ENCODE data around the gene SPINDOC.
"Not testable (repeated sequence)": the region's sequence is repeated elsewhere in the genome, so short reads cannot be mapped to it uniquely, and the experiment has no call there.

The SPINDOC gene

DNA sequence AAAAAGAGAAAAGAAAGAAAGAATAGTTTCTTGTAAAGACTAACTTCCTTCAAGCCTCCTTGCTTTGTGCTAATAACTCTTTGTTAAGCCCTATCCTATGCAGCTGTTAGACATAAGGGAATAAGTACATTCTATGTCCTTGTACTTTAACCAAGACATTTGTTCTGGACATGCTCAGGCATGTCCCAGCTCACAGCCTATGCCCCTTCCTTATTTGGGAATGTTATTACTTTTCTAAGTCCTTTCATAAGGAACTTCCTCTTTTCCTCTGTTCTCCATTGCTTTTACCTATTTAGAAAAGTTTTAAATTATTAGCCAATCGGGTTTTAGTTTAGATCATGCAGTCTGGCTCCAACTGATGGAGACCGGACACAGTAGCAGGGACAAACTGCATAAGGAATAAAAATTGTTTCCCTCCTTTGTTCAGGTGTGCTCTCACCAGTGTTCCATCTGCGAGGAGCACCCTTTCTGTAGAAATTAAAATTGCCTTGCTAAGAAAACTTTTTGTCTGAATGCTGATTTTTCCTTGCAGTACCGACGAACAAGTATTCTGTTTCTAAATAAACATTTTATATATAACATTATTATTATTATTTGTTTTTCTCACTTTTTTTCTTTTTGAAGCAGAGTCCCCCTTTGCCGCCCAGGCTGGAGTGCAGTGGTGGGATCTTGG is 21.6 kb upstream of the SPINDOC start:
- no peak for DNase-seq

DNA sequence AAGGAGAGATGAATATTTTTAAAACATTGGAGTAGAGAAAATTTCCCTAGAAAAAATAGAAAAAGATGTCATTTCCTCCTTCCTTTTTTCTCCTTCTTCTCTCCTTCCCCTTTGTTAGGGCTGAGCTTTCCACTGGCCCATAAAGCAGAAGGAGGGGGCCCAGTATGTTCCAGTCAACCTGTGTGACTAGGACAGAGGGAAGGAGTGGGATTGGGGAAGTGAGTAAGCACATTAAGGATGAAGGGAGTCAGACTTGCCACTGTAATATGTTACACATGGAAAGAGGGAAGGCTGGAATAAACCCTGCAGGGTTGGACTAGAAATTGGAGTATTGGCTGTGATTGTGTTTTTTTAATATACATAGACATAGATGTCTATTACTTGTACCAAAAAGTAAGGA is 20.1 kb upstream of the SPINDOC start:
- DNase-seq: no peak

DNA sequence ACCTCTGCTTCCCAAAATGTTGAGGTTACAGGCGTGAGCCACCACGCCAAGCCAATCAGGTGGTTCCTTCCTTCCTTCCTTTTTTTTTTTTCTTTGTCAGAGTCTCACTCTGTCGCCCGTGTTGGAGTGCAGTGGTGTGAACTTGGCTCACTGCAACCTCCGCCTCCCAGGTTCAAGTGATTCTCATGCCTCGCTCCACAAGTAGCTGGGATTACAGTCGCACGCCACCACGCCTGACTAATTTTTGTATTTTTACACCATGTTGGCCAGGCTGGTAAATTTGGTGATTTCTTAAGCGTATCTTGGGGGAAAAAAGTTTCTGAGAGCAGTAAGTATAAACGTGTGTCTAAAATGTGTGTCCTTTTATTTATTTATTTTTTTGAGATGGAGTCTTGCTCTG is 18.2 kb upstream of the SPINDOC start:
- no peak for DNase-seq

DNA sequence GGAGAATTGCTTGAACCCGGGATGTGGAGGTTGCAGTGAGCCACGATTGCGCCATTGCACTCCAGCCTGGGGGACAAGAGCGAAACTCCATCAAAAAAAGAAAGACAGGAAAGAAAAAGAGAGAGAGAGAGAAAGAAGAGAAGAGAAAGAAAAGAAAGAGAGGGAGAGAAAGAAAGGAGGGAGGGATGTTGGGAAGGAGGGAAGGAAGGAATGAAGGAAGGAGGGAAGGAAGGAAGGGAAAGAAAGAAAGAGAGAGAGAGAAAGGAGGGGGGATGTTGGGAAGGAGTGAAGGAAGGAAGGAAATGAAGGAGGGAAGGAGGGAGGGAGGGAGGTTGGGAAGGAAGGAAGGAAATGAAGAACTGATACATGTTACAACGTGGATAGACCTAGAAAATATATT is 12.3 kb upstream of the SPINDOC start:
- no peak for DNase-seq

DNA sequence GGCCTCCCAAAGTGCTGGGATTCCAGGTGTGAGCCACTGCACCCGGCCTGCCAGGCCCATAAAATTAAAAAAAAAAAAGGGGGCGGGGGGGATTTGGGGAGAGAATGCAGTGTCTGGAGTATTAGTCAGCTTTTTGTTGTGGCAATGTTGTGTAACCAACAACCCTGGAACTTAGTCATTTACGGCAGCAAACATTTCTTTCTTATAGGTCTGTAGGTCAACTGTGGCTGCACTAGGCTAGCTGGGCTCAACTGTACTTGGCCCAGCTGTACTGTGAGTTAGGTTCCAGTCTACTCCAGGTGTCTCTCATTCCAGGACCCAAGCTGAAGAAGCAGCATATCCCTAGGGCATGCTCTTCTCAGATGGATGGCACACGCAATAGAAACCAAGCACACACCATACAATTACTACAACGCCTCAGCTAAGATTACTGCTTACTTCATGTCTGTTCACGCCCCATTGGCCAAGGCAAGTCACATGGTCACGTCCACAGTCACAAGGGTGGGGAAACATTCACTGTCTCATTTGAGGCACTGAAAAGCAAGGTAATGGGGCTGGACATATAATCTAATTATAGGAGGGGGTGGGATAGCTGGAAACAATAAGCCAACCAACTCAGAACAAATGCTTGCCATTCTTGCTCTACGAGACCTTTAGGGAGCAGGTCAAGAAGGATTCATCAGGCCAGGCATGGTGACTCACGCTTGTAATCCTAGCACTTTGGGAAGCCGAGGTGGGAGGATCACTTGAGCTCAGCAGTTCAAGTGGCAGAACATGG is 10.4 kb upstream of the SPINDOC start:
- DNase-seq: no peak

DNA sequence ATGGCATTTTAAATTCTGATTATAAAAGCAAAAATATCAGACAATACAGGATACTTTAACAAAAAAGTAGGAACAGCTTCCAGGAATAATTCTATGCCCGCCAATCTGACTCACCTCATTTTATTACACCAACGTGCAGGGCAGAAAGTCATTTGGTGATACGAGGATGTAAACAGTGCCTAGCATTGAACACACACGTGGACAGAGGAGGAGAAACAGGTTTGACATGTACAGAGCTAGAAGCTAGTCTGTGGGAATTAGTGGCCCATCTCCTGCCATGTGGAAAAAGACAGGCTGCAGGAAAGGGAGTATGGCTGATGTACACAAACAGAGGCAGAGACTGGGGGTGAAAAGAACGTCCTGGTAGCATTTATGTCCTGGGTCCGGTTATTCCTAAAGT is 9.0 kb upstream of the SPINDOC start:
- no peak for DNase-seq

DNA sequence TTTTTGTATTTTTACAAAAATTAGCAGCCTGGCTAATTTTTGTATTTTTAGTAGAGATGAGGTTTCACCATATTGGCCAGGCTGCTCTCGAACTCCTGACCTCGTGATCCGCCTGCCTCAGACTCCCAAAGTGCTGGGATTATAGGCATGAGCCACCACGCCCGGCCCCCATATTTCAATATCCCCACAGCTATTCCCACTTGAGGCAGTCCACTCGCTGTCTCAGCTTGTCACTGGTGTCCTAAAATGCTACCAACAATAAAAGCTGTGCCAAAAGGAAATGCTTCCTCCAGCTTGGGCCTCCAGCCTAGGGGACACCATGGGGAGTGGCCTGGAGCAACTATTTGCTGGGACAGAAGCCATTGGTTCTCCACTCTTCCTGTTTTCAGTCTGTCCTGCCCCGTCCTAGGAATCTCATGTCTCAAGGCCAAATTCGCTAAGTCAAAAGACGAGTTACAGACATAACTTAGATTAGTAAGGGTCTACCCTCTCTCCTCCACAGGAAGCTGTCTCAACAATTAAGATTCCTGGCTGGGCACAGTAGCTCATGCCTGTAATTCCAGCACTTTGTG is 7.3 kb upstream of the SPINDOC start:
- DNase-seq: no peak

DNA sequence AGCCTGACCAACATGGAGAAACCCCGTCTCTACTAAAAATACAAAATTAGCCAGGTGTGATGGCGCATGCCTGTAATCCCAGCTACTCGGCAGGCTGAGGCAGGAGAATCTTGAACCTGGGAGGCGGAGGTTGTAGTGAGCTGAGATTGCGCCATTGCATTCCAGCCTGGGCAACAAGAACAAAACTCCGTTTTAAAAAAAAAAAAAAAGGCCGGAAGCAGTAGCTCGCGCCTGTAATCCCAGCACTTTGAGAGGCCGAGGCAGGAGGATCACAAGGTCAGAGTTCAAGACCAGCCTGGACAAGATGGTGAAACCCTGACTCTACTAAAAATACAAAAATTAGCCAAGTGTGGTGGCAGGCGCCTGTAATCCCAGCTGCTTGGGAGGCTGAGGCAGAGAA is 2.9 kb upstream of the SPINDOC start:
- not testable (repeated sequence) for DNase-seq

DNA sequence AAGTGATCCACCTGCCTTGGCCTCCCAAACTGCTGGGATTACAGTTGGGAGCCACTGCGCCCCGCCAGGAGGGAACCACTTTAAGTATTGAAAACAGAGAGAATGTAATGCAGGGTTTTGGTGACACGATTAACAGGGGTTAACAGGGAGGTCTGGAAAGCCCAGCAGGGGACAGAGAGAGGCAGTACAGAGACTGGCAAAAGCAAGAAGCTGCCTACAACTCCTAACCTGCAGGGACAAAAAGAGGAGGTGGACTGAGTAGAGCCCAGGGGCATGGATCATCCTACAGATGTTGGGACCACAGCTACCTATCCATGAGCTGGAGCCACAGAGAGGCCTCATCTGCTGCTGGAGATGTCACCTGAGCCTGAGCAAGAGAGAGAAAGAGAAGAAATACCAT is 1.7 kb upstream of the SPINDOC start:
- no peak for DNase-seq

DNA sequence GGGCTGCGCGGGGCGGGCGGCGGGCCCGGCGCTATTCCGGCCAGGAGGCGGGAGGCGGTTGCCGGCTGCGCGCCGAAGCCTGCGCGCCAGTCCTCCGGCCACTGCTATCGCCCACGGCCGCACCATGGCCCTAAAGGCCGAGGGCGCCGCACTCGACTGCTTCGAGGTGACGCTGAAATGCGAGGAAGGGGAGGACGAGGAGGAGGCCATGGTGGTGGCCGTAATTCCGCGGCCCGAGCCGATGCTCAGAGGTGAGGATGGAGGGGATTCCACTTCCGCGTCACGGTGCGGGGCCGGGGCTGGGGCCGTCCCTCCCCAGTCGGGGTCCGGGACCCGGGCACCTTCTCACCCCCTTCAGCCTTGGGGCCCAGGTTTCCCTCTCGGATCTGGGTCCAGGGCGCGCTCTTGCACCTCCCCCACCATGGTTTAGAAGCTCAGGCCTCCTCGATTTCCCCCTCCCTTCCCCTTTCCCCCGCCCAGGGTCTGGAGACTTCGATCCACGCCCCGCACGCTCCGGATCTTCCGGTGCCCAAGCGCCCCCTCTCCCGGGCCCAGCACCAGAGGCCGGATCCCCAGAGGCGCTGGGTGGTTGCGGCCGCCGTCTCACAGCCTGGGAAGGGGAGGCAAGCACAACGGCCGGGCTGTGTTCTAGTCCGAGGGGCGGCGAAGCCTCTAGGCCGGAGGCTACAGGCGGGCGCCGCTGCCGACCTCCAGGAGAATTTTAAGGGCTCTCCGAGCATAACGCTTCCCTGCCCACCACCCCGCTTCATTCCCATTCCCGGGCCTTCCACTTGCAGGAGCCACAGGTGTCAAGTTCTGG is 517 bp downstream of the SPINDOC start:
- DNase-seq: peak in 3 of 5 experiments; percentile 16 to 61 (median 23)

DNA sequence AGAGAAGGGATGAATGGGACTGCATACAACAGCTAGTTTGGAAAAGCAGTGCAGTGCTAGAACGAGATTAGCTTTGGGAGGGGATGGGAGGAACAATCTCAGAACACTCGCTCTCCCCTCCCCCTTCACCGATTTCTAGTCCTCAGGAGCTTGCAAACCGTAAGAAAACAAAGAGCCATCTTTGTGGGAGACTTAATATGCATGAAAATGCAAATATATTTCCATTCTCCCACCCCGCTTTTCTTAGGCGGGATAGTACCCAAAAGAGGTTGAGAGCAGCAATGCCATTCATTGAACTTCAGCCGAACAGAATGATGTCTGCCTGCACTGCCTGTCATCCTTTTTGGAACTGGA is 1.1 kb downstream of the SPINDOC start:
- no peak for DNase-seq

DNA sequence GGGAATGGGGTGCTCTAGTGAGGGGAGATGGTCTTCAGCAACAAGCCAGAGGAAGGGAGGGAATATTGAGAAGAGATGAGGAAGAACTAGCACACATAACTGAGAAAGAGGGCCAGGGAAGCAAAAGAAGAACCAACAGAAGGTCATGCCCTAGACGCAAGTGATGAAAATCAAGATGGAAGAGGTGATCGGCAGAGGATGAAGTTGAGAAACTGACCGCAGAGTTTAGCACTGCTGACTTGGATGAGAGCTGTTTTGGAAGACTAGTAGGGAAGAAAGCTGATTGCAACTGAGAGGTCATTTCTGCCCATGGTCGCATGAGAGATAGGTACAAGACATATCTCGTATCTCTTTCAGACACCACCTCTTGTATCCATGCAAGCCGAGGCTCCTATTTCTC is 2.9 kb downstream of the SPINDOC start:
- no peak for DNase-seq

DNA sequence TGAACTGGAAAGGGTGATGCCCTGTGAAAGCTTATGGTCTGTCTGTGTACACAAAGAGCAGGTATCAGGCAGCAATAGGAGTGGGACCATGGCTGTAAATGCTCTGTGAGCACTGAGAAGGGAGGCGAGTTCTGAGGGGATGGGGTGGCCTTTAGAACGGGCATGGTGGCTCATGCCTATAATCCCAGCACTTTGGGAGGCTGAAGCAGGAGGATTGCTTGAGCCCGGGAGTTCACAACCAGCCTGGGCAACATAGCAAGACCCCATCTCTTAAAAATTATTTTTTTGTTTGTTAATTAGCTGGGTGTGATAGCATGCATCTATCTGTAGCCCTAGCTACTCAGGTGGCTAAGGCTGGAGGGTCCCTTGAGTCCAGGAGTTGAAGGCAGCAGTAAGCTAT is 3.5 kb downstream of the SPINDOC start:
- no peak for DNase-seq

DNA sequence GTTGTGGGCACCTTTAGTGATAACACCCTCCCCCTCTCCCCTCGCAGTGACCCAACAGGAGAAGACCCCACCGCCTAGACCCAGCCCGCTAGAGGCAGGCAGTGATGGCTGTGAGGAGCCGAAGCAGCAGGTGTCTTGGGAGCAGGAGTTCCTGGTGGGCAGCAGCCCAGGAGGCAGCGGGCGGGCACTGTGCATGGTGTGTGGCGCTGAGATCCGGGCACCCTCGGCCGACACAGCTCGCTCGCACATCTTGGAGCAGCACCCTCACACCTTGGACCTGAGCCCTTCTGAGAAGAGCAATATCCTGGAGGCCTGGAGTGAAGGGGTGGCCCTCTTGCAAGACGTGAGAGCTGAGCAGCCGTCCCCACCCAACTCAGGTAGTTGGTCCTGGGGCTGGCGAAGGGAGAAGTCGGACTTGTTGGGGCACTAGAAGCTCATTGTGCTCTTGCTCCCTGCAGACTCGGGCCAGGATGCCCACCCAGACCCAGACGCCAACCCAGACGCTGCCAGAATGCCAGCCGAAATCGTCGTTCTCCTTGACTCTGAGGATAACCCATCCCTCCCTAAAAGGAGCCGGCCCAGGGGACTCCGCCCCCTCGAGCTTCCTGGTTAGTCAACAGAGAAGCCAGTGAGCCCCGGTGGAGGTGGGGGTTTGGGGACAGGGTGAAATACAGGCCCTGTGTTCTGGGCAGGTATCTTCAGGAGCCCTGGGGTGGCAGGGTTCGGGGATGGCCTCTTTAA is 4.7 kb downstream of the SPINDOC start:
- DNase-seq: no peak

DNA sequence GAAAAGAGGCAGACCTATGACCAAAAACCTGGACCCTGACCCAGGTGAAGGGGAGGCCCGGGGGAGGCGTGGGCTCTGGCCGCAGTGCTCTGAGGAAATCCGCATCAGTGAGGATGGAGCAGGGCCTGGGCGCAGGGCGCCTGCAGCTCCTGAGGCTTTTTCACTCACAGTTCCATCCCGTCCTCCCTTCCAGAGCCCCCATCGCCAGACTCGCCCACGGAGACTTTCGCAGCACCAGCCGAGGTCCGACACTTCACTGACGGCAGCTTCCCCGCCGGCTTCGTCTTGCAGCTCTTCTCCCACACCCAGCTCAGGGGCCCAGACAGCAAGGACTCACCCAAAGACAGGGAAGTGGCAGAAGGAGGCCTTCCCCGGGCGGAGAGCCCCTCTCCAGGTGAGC is 5.4 kb downstream of the SPINDOC start:
- DNase-seq: no peak

DNA sequence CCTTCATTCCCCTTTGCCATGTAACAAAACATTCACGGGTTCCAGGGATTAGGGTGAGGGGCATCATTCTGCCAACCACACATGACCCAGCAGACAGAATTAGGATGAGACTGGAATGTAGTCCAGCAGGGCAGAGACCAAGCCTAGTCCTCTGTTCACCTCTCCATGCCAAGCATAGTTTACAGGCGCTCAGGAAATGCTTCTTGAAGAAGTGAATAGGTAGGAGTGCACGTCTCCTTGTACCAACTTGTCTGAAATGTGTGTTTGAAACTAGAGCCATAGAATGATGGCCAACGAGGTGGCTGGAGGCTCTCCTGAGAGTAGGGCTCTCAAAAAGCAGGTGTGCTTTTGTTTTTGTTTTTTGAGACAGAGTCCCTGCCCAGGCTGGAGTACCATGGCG is 8.2 kb downstream of the SPINDOC start:
- DNase-seq: no peak

DNA sequence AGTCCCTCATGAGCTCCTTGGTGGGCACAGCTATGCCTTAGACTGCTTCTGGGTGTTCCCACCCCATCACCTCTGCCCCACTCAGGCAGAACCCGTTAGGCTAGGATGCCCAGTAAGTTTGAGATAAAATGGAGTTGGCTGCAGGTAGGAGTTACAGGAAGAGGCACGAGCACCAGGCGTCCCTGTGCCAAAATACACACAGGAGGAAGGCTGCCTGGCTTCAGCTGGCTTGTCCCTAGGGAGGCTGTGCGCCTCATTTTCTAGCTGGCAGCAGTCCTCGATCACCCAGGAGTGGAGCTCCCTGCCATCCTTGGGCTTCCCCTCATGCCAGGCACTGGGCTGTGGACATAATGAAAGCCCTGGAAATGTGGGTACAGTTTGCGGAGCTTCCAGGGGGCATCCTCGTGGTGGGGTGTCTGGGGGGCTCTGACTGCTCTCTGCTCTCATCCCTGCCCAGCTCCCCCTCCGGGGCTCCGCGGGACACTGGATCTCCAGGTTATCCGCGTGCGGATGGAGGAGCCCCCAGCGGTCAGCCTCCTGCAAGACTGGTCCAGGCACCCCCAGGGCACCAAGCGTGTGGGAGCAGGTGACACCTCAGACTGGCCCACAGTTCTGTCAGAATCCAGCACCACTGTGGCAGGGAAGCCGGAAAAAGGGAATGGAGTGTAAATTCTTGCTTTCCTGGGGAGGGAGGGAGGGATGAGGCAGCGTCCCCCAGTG is 13.4 kb downstream of the SPINDOC start:
- DNase-seq: no peak

DNA sequence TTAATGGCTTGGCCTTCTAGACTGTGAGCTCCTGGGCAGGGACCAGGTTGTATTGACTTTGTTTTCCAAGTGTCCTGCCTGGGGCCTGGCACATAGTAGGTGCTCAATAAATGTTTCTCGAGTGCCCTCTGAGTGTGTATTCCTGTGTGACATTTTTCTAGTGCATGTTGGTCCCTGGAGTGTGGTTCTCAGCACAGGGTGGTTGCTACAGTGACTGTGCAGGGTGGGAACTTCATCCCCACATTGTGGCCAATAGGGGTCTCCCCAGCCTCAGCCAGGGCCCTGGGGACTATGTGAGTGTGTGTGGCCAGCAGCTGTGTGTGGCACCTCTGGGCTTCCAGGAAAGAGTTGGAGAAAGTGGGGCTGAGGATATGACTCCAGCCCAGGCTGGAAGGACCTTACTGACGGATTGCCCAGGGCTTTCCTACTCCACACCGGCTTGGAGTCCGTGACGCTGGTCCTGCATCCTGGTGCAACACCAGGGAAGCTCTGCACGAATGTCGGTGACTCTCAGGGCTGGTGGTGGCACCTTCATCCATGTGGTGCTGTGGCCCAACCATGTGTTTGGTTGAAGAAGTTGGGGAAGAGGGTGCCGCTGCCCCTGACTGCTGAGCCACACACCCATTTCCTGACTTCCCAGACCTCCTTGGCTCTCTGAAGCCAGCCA is 16.7 kb downstream of the SPINDOC start:
- DNase-seq: peak in 1 of 5 experiments; percentile 19

DNA sequence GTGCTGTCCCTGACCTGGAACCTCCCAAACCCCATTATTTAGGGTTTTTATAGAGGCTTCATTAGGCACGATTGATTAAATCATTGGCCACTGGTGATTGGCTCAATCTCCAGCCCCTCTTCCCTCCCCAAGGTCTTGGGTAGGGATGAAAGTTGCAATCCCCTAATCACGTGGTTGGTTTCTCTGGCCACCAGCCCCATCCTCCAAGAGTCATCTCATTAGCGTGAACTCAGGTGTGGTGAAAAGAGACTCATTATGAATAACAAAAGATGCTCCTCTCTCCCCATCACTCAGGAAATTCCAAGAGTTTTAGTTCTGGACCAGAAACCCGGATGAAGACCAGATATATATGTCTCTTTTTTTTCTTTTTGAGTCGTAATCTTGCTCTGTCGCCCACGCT is 18.1 kb downstream of the SPINDOC start:
- DNase-seq: no peak

DNA sequence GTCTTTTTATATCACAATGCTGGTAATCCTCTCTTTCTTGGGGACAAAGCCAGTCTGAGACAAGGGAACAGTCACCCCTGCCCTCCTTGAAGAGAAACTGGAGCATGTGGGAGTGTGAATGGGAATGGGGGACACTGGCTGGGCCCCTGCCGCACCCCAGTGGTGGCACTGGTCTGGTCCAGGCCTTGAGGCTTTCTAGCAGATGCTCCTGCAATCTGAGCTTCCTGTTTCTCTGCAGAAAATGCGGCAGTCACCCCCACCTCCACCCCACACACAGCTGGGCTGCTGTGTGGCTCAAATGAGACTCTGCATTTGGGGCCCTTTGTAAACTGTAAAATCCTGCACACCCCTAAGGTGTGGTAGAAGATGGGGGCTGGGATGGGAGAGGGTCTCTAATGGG is 19.1 kb downstream of the SPINDOC start:
- peak in 1 of 5 experiments; percentile 48 for DNase-seq

DNA sequence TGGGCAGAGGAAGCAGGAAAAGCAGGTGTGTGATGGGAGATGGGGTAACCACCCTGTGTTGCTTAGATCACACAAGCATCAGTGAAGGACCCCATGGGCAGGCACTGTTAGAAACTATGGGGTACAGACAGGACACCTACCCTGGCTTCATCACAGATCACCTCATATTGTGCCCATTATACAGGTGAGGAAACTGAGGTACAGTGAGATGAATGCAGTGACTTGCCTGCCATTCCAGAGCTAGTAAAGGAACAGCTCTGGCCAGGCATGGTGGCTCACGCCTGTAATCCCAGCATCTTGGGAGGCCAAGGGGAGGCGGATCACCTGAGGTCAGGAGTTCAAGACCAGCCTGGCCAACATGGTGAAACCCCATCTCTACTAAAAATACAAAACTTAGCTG is 19.8 kb downstream of the SPINDOC start:
- DNase-seq: no peak
